Measurements from ENCODE around the gene EXOSC6.
"Not testable (repeated sequence)": the region's sequence is repeated elsewhere in the genome, so short reads cannot be mapped to it uniquely, and the experiment has no call there.

Gene EXOSC6

GRCh38 chr16:70255574-70255973 is 3.8 kb upstream of the EXOSC6 start:
- DNase-seq (ENCODE audit: extremely low read depth in 1 of 2, low read depth in 1 of 2): no peak

DNA sequence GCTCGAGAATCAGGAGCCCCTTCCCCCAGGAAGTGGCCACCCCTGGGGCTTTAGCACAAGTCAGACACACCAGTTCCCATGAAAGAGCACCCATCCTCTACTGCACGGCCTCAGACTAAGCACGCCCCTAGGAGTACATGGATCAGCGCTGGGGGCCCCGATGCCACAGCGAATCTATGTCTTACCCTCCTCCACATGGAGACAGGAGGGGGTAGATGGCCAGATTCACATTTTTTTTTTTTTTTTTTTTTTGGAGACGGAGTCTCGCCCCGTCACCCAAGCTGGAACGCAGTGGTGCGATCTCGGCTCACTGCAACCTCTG is 3.2 kb upstream of the EXOSC6 start:
- DNase-seq (ENCODE audit: extremely low read depth in 1 of 2, low read depth in 1 of 2): no peak

DNA sequence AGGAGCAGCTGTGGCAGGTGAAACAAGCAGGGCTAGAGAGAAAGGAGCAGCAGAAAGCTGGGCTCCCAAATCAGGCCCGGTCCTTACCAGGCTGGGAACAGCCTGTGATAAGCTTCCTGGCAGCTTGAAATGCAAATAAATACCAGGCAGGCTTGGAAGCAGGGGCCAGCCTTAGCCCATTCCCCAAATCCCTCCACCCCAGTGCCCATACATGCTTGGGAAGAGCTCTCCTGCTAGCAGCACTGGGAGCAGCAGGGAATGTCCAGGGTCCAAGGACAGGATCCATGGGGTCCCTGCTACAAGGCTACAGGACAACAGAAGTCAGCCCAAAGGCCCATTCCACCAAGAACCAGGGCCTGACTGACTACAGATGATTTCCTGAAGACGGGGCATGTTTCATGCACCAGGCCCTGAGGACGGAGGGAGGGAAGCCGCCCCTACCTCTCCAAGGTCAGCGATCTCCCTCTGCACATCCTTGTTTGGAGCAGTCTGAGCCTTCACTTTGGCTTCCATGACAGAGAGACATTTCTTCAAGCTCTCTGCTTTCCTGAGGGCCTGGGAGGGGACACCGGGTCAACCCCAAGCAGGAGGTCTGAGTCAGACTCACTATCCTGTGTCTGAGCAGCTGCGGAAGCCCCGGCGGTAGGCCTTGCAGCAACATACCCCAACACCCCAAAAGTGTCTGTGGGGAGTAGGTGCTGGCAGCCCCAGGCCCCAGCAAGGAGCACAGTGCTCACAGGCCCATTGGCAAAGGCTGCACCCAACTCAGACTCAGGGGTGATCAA is 2.6 kb upstream of the EXOSC6 start:
- no peak for DNase-seq (ENCODE audit: extremely low read depth in 1 of 2, low read depth in 1 of 2)

- DNase-seq (ENCODE audit: extremely low read depth in 1 of 2, low read depth in 1 of 2): no peak
These were observed 1.8 kb upstream of the EXOSC6 start for GRCh38 chr16:70253291-70254106.

- DNase-seq (ENCODE audit: extremely low read depth in 1 of 2, low read depth in 1 of 2): no peak
These were observed 732 bp upstream of the EXOSC6 start for GRCh38 chr16:70252355-70252988.

- no peak for DNase-seq (ENCODE audit: extremely low read depth in 1 of 2, low read depth in 1 of 2)
These were observed 752 bp downstream of the EXOSC6 start for GRCh38 chr16:70250748-70251628.

DNA sequence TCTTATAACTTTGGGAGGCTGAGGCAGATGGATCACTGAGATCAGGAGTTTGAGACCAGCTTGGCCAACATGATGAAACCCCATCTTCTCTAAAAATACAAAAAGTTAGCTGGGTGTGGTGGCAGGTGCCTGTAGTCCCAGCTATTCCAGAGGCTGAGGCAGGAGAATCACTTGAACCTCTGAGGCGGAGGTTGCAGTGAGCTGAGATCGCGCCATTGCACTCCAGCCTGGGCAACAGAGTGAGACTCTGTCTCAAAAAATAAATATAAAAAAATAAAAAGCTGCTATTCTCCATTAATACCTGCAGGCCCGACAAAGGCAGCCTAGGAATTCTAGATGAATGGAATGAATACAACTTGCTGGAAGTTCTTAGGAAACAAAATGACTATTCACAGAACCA is 2.0 kb downstream of the EXOSC6 start:
- not testable (repeated sequence) for DNase-seq (ENCODE audit: extremely low read depth in 1 of 2, low read depth in 1 of 2)

DNA sequence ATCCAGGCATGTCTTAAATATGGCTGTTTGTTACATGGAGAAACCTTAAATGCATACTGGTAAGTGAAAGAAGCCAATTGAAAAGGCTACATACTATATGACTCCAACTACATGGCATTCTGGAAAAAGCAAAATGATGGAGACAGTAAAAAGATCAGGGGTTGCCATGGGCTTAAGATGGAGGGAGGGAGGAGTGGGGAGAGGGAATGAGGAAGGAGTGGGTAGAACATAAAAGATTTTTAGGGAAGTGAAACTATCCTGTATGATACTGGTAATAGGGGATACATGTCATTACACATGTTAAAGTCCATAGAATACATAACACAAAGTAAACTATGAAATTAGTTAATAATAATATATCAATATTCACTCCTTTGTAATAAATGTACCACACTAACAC is 13.0 kb downstream of the EXOSC6 start:
- not testable (repeated sequence) for DNase-seq (ENCODE audit: extremely low read depth in 1 of 2, low read depth in 1 of 2)

- not testable (repeated sequence) for DNase-seq (ENCODE audit: extremely low read depth in 1 of 2, low read depth in 1 of 2)
These were observed 19.9 kb downstream of the EXOSC6 start for GRCh38 chr16:70231831-70232230.

GRCh38 chr16:70226024-70226423 is 25.7 kb downstream of the EXOSC6 start:
- not testable (repeated sequence) for DNase-seq (ENCODE audit: extremely low read depth in 1 of 2, low read depth in 1 of 2)

GRCh38 chr16:70225430-70225829 is 26.3 kb downstream of the EXOSC6 start:
- not testable (repeated sequence) for DNase-seq (ENCODE audit: extremely low read depth in 1 of 2, low read depth in 1 of 2)

DNA sequence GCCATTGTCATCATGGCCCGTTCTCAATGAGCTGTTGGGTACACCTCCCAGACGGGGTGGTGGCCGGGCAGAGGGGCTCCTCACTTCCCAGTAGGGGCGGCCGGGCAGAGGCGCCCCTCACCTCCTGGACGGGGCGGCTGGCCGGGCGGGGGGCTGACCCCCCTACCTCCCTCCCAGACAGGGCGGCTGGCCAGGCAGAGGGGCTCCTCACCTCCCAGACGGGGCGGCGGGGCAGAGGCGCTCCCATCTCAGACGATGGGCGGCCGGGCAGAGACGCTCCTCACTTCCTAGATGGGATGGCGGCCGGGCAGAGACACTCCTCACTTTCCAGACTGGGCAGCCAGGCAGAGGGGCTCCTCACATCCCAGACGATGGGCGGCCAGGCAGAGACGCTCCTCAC is 27.1 kb downstream of the EXOSC6 start:
- DNase-seq (ENCODE audit: extremely low read depth in 1 of 2, low read depth in 1 of 2): not testable (repeated sequence)

- DNase-seq (ENCODE audit: extremely low read depth in 1 of 2, low read depth in 1 of 2): not testable (repeated sequence)
These were observed 27.7 kb downstream of the EXOSC6 start for GRCh38 chr16:70223971-70224513.

DNA sequence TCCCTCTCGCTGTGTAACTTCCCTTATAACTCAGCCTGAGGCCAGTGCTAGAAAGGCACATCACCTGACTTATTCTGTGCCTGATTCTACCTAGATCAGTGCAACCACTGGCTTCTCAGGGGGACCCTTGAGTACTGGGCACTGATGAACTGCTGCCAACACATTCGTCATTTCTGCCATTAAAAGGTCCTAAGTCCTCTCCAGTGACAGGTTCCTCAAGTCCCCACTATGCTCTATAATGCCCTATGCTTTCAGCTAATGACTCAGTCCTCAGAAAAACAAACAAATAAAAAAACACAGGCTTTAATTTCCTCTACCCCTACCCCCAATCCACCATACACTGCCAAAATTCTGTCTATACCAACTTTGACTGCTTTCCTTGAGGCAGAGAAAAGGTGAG is 28.5 kb downstream of the EXOSC6 start:
- not testable (repeated sequence) for DNase-seq (ENCODE audit: extremely low read depth in 1 of 2, low read depth in 1 of 2)

DNA sequence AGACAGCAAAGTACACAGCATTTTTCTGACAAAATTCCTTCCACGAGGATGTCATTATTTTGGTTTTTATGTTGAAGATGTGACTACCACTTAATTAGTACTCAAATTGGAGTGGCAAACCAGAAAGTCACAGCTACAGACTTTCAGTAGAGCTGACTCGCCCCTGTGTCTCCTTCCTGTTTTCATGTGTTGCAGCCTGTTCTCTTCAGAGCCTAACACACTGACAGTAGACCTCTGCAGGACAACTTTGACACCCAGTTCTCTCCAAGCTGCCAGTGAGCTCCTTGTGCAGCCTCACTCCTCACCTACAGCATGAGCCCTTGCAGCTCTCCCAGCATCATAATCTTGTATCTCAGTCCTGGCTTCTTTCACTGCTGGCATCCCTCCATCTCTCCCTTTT is 29.2 kb downstream of the EXOSC6 start:
- DNase-seq (ENCODE audit: extremely low read depth in 1 of 2, low read depth in 1 of 2): not testable (repeated sequence)

- DNase-seq (ENCODE audit: extremely low read depth in 1 of 2, low read depth in 1 of 2): not testable (repeated sequence)
These were observed 33.2 kb downstream of the EXOSC6 start for GRCh38 chr16:70218586-70218985.

GRCh38 chr16:70206382-70206781 is 45.4 kb downstream of the EXOSC6 start:
- DNase-seq (ENCODE audit: extremely low read depth in 1 of 2, low read depth in 1 of 2): not testable (repeated sequence)

GRCh38 chr16:70204668-70205405 is 46.9 kb downstream of the EXOSC6 start:
- not testable (repeated sequence) for DNase-seq (ENCODE audit: extremely low read depth in 1 of 2, low read depth in 1 of 2)

- not testable (repeated sequence) for DNase-seq (ENCODE audit: extremely low read depth in 1 of 2, low read depth in 1 of 2)
These were observed 47.7 kb downstream of the EXOSC6 start for GRCh38 chr16:70204010-70204409.

GRCh38 chr16:70203508-70203907 is 48.2 kb downstream of the EXOSC6 start:
- DNase-seq (ENCODE audit: extremely low read depth in 1 of 2, low read depth in 1 of 2): not testable (repeated sequence)
